Endothelial cell of umbilical vein (primary cell): ENCODE data around the gene UTRN.

ENCODE experiments used
- POLR2A ChIP-seq: IDR thresholded peaks from 2 replicates; pipeline ENCODE4 v1.6.1; 2012; ENCODE audit warnings: low read depth, mild to moderate bottlenecking, control low read depth, low read length
- POLR2AphosphoS5 ChIP-seq: IDR thresholded peaks from 2 replicates; pipeline ENCODE4 v1.6.1; 2012; ENCODE audit warnings: low read depth, mild to moderate bottlenecking, control low read depth, low read length, moderate library complexity; ENCODE audit not compliant: insufficient read depth
- TF ChIP-seq, protein P1 (sequence below), 2 donors: IDR thresholded peaks; 1 replicate in 1 of 2; 2 replicates in 1 of 2; pipeline ENCODE4 v1.5.1; 2011; ENCODE audit warnings: low read length in 2 of 2, mild to moderate bottlenecking in 2 of 2, moderate library complexity in 2 of 2, control low read depth in 1 of 2, inconsistent platforms in 1 of 2, low read depth in 1 of 2; ENCODE audit not compliant: insufficient read depth in 1 of 2; ENCODE audit errors: extremely low read depth in 1 of 2

DNA sequence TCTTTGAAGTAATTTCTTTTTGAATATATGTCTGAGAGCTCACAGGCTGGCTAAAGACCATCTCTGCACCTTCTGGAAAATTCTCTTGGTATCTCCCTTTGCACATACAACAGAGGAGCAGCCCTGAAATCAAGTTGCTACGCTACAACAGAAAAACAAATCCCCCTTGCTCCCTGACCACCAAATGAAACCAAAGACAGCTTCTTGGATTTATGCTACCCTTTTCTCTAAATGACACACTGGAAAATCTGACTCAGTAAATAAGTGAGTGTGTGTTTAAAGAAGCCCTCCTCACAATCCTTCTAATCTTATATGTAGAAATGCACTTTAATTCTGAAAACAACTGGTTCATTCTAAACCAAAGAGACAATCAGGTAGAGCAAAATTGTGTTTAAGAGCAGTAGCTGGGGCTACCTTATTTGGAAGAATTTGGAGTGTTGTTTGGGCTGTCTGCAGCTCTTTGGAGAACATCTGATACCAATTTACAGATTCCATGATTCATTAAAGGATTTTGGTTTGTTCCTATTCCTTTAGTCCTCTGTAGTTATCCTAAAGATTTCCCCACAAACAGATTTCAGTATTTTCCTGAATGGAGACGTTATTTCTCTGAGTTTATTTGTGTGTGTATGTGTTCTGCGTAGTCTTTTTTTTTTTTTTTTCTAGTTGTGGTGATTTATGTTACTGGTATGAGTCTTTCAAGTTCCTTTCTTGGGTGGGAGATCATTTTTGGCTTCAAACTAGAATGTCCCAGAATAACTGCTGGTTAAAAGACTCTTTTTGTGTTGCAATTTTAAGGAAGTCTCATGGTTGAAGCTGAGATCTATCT lies 36.4 kb upstream of the UTRN start:
- TF ChIP-seq, protein P1, sequence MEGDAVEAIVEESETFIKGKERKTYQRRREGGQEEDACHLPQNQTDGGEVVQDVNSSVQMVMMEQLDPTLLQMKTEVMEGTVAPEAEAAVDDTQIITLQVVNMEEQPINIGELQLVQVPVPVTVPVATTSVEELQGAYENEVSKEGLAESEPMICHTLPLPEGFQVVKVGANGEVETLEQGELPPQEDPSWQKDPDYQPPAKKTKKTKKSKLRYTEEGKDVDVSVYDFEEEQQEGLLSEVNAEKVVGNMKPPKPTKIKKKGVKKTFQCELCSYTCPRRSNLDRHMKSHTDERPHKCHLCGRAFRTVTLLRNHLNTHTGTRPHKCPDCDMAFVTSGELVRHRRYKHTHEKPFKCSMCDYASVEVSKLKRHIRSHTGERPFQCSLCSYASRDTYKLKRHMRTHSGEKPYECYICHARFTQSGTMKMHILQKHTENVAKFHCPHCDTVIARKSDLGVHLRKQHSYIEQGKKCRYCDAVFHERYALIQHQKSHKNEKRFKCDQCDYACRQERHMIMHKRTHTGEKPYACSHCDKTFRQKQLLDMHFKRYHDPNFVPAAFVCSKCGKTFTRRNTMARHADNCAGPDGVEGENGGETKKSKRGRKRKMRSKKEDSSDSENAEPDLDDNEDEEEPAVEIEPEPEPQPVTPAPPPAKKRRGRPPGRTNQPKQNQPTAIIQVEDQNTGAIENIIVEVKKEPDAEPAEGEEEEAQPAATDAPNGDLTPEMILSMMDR (IDR thresholded peaks at IDR 0.05; ENCODE audit: extremely low read depth in 1 of 2, insufficient read depth in 1 of 2, low read depth in 1 of 2, low read length in 2 of 2) = no peak
- TF ChIP-seq POLR2A (no peak), POLR2AphosphoS5 (no peak)
